ENCODE results near the gene KIAA0930.

DNA sequence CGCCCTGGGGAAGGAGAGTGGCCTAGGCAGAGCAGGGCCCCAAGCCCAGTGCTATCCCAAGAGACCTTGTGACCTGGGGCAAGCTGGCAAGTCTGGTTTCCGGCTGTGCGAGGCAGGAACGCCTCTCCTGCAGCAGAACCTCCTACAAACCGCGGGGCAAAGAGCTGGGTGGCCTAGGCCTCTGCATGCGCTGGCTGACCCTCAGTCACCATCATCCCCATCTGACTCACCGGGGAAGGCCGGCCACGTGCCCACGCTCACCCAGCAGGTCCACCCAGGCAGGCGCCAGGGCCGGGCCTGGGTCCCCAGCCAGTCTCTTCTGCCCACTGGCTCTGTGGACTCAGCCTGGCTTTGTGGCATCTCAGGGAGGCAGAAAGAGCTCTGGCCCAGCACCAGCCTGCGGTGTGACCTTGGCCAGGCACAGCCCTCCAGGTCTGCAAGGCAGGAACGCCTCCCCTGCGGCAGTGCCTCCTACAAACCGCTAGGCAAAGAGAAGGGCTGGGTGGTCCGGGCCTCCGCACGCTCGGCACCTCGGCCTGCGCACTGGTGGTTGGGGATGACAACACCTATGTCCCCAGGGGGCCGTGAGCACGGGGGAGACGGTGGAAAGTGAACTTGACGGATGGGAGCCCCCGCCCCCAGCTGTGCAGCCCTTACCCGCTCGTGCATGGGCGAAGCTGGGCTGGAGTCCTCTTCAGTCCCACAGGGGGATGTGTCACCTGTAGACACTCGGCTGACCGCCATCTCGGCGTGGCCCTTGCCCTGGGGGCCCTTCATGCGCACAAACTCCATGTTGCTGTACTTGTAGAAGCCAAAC lies 38.2 kb downstream of the KIAA0930 start:
- TF ChIP-seq EZH2 (IDR thresholded peaks at IDR 0.05; ENCODE audit: borderline replicate concordance, low read depth, low read length, severe bottlenecking), result no peak
- TF ChIP-seq, protein P1, sequence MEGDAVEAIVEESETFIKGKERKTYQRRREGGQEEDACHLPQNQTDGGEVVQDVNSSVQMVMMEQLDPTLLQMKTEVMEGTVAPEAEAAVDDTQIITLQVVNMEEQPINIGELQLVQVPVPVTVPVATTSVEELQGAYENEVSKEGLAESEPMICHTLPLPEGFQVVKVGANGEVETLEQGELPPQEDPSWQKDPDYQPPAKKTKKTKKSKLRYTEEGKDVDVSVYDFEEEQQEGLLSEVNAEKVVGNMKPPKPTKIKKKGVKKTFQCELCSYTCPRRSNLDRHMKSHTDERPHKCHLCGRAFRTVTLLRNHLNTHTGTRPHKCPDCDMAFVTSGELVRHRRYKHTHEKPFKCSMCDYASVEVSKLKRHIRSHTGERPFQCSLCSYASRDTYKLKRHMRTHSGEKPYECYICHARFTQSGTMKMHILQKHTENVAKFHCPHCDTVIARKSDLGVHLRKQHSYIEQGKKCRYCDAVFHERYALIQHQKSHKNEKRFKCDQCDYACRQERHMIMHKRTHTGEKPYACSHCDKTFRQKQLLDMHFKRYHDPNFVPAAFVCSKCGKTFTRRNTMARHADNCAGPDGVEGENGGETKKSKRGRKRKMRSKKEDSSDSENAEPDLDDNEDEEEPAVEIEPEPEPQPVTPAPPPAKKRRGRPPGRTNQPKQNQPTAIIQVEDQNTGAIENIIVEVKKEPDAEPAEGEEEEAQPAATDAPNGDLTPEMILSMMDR (IDR thresholded peaks at IDR 0.05; ENCODE audit: borderline replicate concordance, extremely low read depth, low read length, poor library complexity, severe bottlenecking), result no peak

All from DND-41 (cell line).